Caco-2 (cell line): ENCODE results near the gene CDH12. TPM values are rescaled to one million over a fixed set of nuclear protein-coding genes. Genes with fewer than 3 reads are reported as not detected.
"Not testable (repeated sequence)": the region's sequence is repeated elsewhere in the genome, so short reads cannot be mapped to it uniquely, and the experiment has no call there.

Experiments
- BruUV-seq: library from RNA; stranded (reverse); fragments of 400-500 nt; replicated peaks from 2 replicates; lab custom pipeline; 2021; lab: Mats Ljungman, UMichigan
- CTCF ChIA-PET: fragments of 300-600 bp; sonication (Branson Sonifier 250); formaldehyde crosslinking; loops from one replicate; lab custom pipeline; 2022; ENCODE audit warnings: antibody characterized with exemption; lab: Charles Lee
- POLR2A ChIA-PET: fragments of 300-600 bp; sonication (Branson Sonifier 250); formaldehyde crosslinking; loops from one replicate; lab custom pipeline; 2022; ENCODE audit warnings: antibody characterized with exemption; lab: Charles Lee
- DNase-seq, 2 experiments: peaks; one replicate each; pipeline versions ENCODE4 v3.0.0 to v3.0.0-alpha.2; 2020 to 2022
- H3K27me3 ChIP-seq: replicated peaks from 2 replicates; pipeline ENCODE4 v1.6.0; 2011; ENCODE audit warnings: low read length; ENCODE audit not compliant: control insufficient read depth, insufficient read depth
- H3K36me3 ChIP-seq: 2 replicates; pipeline ENCODE4 v1.5.1; 2011; ENCODE audit warnings: low read length; ENCODE audit not compliant: control insufficient read depth, insufficient read depth
- H3K4me1 ChIP-seq: fragments of 250-450 bp; sonication (Bioruptor Pico); 2 replicates; pipeline ENCODE4 v1.5.1; 2020; ENCODE audit warnings: mild to moderate bottlenecking
- H3K4me3 ChIP-seq: 2 replicates; pipeline ENCODE4 v1.5.1; 2011; ENCODE audit warnings: low read depth, mild to moderate bottlenecking, control low read depth, low read length
- H3K9me3 ChIP-seq: fragments of 250-450 bp; sonication (Bioruptor Pico); 2 replicates; pipeline ENCODE4 v1.5.1; 2020; ENCODE audit warnings: mild to moderate bottlenecking, moderate library complexity
- H3K27ac Mint-ChIP-seq: one replicate; pipeline ENCODE4 v1.8.0; 2022; ENCODE audit warnings: mixed read lengths; ENCODE audit not compliant: unreplicated experiment
- H3K27me3 Mint-ChIP-seq: one replicate; pipeline ENCODE4 v1.8.0; 2022; ENCODE audit warnings: mixed read lengths; ENCODE audit not compliant: insufficient read depth, unreplicated experiment
- H3K36me3 Mint-ChIP-seq: one replicate; pipeline ENCODE4 v1.8.0; 2022; ENCODE audit warnings: mild to moderate bottlenecking, mixed read lengths; ENCODE audit not compliant: insufficient read depth, unreplicated experiment
- H3K4me1 Mint-ChIP-seq: one replicate; pipeline ENCODE4 v1.8.0; 2022; ENCODE audit warnings: low read depth, mixed read lengths; ENCODE audit not compliant: unreplicated experiment
- H3K4me3 Mint-ChIP-seq: one replicate; pipeline ENCODE4 v1.8.0; 2022; ENCODE audit warnings: mild to moderate bottlenecking, moderate library complexity, mixed read lengths; ENCODE audit not compliant: unreplicated experiment
- H3K9me3 Mint-ChIP-seq: one replicate; pipeline ENCODE4 v1.8.0; 2022; ENCODE audit warnings: mixed read lengths; ENCODE audit not compliant: unreplicated experiment
- CTCF ChIP-seq, 2 experiments: fragments of 200-600 bp in 1 of 2; IDR thresholded peaks; 1 replicate in 1 of 2; 2 replicates in 1 of 2; pipeline versions ENCODE4 v1.5.1 to v1.8.0; 2011 to 2022; ENCODE audit warnings: antibody characterized with exemption in 1 of 2, control low read depth in 1 of 2, inconsistent platforms in 1 of 2, low read depth in 1 of 2, low read length in 1 of 2, mild to moderate bottlenecking in 1 of 2, moderate library complexity in 1 of 2; ENCODE audit not compliant: insufficient read depth in 1 of 2, severe bottlenecking in 1 of 2, unreplicated experiment in 1 of 2
- intact Hi-C: fragments of 100-400 bp; cut with micrococcal nuclease; formaldehyde crosslinking; loops from one replicate; pipeline ENCODE4 v1.10.0; 2022; ENCODE audit not compliant: unreplicated experiment
- total RNA-seq: library from RNA; stranded (reverse); gene quantifications from 2 replicates; pipeline ENCODE4 v1.2.3, GENCODE V29; 2022

The CDH12 gene
- total RNA-seq, 1 experiment from 2014 or later = not detected

DNA sequence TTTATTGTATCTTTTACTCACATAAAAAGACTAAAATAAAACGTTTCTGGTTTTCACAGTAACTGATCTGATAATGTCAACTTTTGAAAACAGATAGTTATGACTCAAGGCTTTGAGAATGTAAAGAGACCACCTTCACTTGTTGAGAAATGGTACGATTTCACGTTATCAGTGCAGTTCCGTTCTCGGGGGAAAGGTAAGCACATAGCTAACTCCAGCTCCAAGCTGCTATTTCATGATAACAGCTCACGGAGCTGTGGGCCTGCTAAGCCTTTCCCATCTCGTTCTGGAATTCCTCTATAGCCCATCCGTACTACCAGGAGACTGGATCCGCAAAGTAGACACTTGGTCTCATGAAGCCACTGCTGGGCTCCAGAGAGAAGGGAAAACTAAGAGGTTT, 701.3 kb downstream of the CDH12 start:
- H3K9me3 ChIP-seq, DNase-seq, H3K27me3 ChIP-seq, H3K4me1 ChIP-seq, CTCF ChIA-PET, H3K27me3 Mint-ChIP-seq, H3K9me3 Mint-ChIP-seq, H3K27ac Mint-ChIP-seq, intact Hi-C loops, H3K4me3 ChIP-seq, H3K36me3 Mint-ChIP-seq, H3K4me1 Mint-ChIP-seq, BruUV-seq, H3K36me3 ChIP-seq, POLR2A ChIA-PET, H3K4me3 Mint-ChIP-seq: not testable (repeated sequence)

DNA sequence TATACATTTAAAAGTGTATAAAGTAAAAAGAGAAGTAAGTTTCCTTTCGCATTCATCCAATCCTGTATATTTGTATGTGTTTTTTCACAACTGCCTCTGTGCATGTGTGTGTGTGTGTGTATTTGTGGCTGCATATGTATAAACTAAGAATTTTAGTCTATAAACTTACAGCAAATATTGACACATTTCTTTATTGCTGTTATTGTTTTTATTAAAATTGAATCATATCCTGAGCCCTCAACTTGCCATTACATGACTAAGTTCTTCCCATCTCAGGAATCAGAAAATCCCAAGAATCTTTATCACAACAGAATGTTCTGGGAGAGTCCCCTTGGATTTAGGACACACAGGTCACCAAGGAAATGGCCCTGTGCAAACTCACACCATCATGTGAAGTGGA, 712.7 kb downstream of the CDH12 start:
- intact Hi-C loops, BruUV-seq, H3K36me3 Mint-ChIP-seq: not testable (repeated sequence)

DNA sequence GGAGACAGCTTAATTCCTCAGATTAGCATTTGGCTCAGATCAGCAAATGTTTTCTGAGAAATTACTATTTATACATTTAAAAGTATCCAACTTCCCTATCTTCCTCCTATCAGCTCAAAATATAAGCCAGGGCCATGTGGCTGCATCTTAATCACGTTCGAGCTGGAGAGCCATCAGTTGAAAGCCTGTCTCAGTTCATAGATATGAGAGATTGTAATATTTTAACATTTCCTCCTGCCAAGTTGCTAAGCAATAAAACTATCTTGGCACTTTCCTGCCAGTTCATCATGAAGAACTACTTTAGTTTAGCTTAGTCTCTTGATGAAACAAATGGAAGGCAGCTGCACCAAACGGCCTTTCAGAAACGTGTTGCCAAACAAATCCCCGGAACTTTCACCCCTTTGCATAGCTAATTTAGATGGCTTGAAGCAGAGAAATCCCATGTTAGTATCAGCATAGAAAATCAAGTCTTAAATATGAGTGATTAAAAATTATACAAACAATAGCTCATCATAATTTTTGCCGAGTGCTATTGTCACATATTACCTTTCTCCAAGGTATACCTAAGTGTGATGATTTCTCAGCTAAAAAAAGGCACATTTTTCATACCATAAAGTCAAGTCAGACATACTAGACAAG, 713.4 kb downstream of the CDH12 start:
- H3K4me1 Mint-ChIP-seq, H3K27me3 Mint-ChIP-seq, CTCF ChIA-PET, H3K27me3 ChIP-seq, H3K4me1 ChIP-seq, H3K36me3 ChIP-seq, H3K36me3 Mint-ChIP-seq, H3K9me3 ChIP-seq, intact Hi-C loops, DNase-seq, BruUV-seq, H3K27ac Mint-ChIP-seq, H3K4me3 ChIP-seq, POLR2A ChIA-PET, H3K4me3 Mint-ChIP-seq, H3K9me3 Mint-ChIP-seq: not testable (repeated sequence)

More for the DNA sequence above, 712.7 kb downstream of the CDH12 start:
- DNase-seq, H3K4me1 ChIP-seq, H3K27ac Mint-ChIP-seq, H3K9me3 ChIP-seq, CTCF ChIA-PET, H3K4me1 Mint-ChIP-seq, H3K4me3 ChIP-seq, H3K27me3 ChIP-seq, H3K4me3 Mint-ChIP-seq, H3K9me3 Mint-ChIP-seq, H3K36me3 ChIP-seq, POLR2A ChIA-PET, H3K27me3 Mint-ChIP-seq: not testable (repeated sequence)

- CTCF ChIA-PET = no interaction called here
- Mint-ChIP-seq H3K27me3 (peaks cover 2% of the 10 kb centered on the region), H3K9me3 (no peaks in the 10 kb centered on the region), H3K27ac (no peak overlapping the region), H3K4me3 (no peak overlapping the region), H3K4me1 (no peaks in the 10 kb centered on the region), H3K36me3 (no peaks in the 10 kb centered on the region)
- Histone ChIP-seq H3K36me3 (no peaks in the 10 kb centered on the region), H3K27me3 (no peaks in the 10 kb centered on the region), H3K9me3 (no peaks in the 10 kb centered on the region), H3K4me3 (no peak overlapping the region), H3K4me1 (no peaks in the 10 kb centered on the region)
- BruUV-seq = no TSS peak
- TF ChIP-seq CTCF (IDR thresholded peaks at IDR 0.05; ENCODE audit: insufficient read depth in 1 of 2, low read depth in 1 of 2, low read length in 1 of 2, severe bottlenecking in 1 of 2, unreplicated experiment in 1 of 2) = no peak
- intact Hi-C loops = no loop called here
- POLR2A ChIA-PET = no interaction called here
- DNase-seq = no peak
Measured at GRCh38 chr5:22111320-22111719, 741.8 kb downstream of the CDH12 start.
